ENCODE data around the gene TMEM248. TPM values are rescaled to one million over a fixed set of nuclear protein-coding genes. Genes with fewer than 3 reads are reported as not detected.
"Not testable (repeated sequence)": the region's sequence is repeated elsewhere in the genome, so short reads cannot be mapped to it uniquely, and the experiment has no call there.

TMEM248 gene
- total and polyA plus RNA-seq, 2 experiments from 2014 or later: 40.2 to 73.7 TPM

- not testable (repeated sequence) for ATAC-seq; DNase-seq (ENCODE audit: low spot score); H3K4me3 Mint-ChIP-seq; H3K27me3 Mint-ChIP-seq (ENCODE audit: insufficient read depth, low read depth, poor library complexity); H3K27me3 ChIP-seq (ENCODE audit: insufficient read depth); H3K36me3 ChIP-seq (ENCODE audit: insufficient read depth); H3K9me3 Mint-ChIP-seq; H3K4me1 Mint-ChIP-seq; H2AFZ ChIP-seq; H3K4me2 ChIP-seq; H3K27ac ChIP-seq (ENCODE audit: low read depth); H4K20me1 ChIP-seq (replicated peaks; ENCODE audit: insufficient read depth); H3K79me2 ChIP-seq (replicated peaks; ENCODE audit: insufficient read depth); H3K4me3 ChIP-seq; H3K9me2 ChIP-seq (ENCODE audit: insufficient read depth); H3K4me1 ChIP-seq (ENCODE audit: insufficient read depth); H3F3A ChIP-seq (replicated peaks; ENCODE audit: low read depth); H3K27ac Mint-ChIP-seq; H3K36me3 Mint-ChIP-seq (ENCODE audit: low read depth)
These were observed 9.8 kb upstream of the TMEM248 start for GRCh38 chr7:66911191-66911590.

GRCh38 chr7:66912195-66912594, 8.8 kb upstream of the TMEM248 start:
- no peaks in the 10 kb centered on the region for H3K9me3 Mint-ChIP-seq
- no peaks in the 10 kb centered on the region for H3K36me3 ChIP-seq (ENCODE audit: insufficient read depth)
- peaks cover 7% of the 10 kb centered on the region for H3K27me3 Mint-ChIP-seq (ENCODE audit: insufficient read depth, low read depth, poor library complexity)
- H3K4me3 Mint-ChIP-seq: no peak overlapping the region
- DNase-seq (ENCODE audit: low spot score) (no peak), ATAC-seq (no peak)
- H3K27me3 ChIP-seq (ENCODE audit: insufficient read depth): no peaks in the 10 kb centered on the region
- H3K79me2 ChIP-seq (replicated peaks; ENCODE audit: insufficient read depth): no peaks in the 10 kb centered on the region
- no peaks in the 10 kb centered on the region for H3K4me1 Mint-ChIP-seq
- H2AFZ ChIP-seq: no peak overlapping the region
- H3K27ac Mint-ChIP-seq: no peak overlapping the region
- no peaks in the 10 kb centered on the region for H3F3A ChIP-seq (replicated peaks; ENCODE audit: low read depth)
- no peaks in the 10 kb centered on the region for H3K4me1 ChIP-seq (ENCODE audit: insufficient read depth)
- no peak overlapping the region for H3K4me2 ChIP-seq
- H3K4me3 ChIP-seq: no peak overlapping the region
- H4K20me1 ChIP-seq (replicated peaks; ENCODE audit: insufficient read depth): no peaks in the 10 kb centered on the region
- H3K27ac ChIP-seq (ENCODE audit: low read depth): no peak overlapping the region
- H3K36me3 Mint-ChIP-seq (ENCODE audit: low read depth): no peaks in the 10 kb centered on the region
- H3K9me2 ChIP-seq (ENCODE audit: insufficient read depth): no peaks in the 10 kb centered on the region
- TF ChIP-seq, protein P1, sequence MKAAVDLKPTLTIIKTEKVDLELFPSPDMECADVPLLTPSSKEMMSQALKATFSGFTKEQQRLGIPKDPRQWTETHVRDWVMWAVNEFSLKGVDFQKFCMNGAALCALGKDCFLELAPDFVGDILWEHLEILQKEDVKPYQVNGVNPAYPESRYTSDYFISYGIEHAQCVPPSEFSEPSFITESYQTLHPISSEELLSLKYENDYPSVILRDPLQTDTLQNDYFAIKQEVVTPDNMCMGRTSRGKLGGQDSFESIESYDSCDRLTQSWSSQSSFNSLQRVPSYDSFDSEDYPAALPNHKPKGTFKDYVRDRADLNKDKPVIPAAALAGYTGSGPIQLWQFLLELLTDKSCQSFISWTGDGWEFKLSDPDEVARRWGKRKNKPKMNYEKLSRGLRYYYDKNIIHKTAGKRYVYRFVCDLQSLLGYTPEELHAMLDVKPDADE (IDR thresholded peaks at IDR 0.05): no peak
- TF ChIP-seq NANOG (IDR thresholded peaks at IDR 0.05; ENCODE audit: borderline replicate concordance) (no peak), ZNF114 (CRISPR knock-in tag; IDR thresholded peaks at IDR 0.05) (no peak), EZH2phosphoT487 (IDR thresholded peaks at IDR 0.05; ENCODE audit: unreplicated experiment) (no peak), STAT1 (IDR thresholded peaks at IDR 0.05; ENCODE audit: unreplicated experiment) (no peak), CTCF (conservative IDR thresholded peaks at IDR 0.05; ENCODE audit: low read depth in 2 of 2) (no peak), ZNF331 (CRISPR knock-in tag; IDR thresholded peaks at IDR 0.05; ENCODE audit: low read depth) (no peak), JUNB (IDR thresholded peaks at IDR 0.05; ENCODE audit: unreplicated experiment) (no peak), REST (IDR thresholded peaks at IDR 0.05; ENCODE audit: unreplicated experiment) (no peak), EZH2 (IDR thresholded peaks at IDR 0.05; ENCODE audit: low read depth, unreplicated experiment) (no peak), CREB1 (CRISPR knock-in tag; IDR thresholded peaks at IDR 0.05; ENCODE audit: low read depth) (no peak)
